ENCODE data around the gene MPC1L.

The MPC1L gene

DNA sequence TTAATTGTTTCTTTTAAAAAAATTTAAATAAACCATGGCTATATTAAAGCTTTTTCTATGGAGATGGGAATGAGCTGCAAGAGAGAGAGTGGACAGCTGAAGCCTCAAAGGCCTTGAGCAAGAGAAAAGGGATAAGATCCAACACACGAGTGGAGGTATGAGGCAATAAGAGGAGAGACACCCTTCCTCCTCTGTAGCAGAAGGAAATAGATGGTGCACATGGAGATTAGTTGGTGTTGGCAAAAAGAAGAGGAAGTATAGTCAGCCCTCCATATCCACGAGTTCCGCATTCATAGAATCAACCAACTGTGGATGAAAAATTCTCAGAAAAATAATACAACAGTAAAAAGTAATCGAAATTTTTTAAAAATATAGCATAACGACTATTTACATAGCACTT lies 20.9 kb downstream of the MPC1L start:
- no peak overlapping the region for H3K14ac ChIP-seq (ENCODE audit: low read length in 2 of 2)
- no peak overlapping the region for H3K27ac ChIP-seq (ENCODE audit: low read length, poor library complexity, severe bottlenecking)
- no peak overlapping the region for H4K8ac ChIP-seq (ENCODE audit: low read length)
- H3K9me3 ChIP-seq (ENCODE audit: control insufficient read depth, low read length) = no peaks in the 10 kb centered on the region
- H4K91ac ChIP-seq (ENCODE audit: low read length) = no peak overlapping the region
- no peak overlapping the region for H3K23ac ChIP-seq (ENCODE audit: low read length in 2 of 2)
- H3K4me1 ChIP-seq (ENCODE audit: control insufficient read depth, insufficient read depth, low read depth, low read length) = peaks cover 4% of the 10 kb centered on the region
- H3K18ac ChIP-seq (ENCODE audit: low read depth in 1 of 2, low read length in 2 of 2) = no peak overlapping the region
- H2BK120ac ChIP-seq (ENCODE audit: low read depth, low read length) = no peak overlapping the region
- peaks cover 0 to 10% of the 10 kb centered on the region in 2 experiments for H3K27me3 ChIP-seq (ENCODE audit: control insufficient read depth in 1 of 2, insufficient read depth in 1 of 2, low read length in 2 of 2)
- peak; percentile 36 for DNase-seq
- 100% methylated on average over 1 of the region's 5 CpGs for WGBS
- H3K4me3 ChIP-seq (ENCODE audit: insufficient read depth in 1 of 2, low read depth in 1 of 2, low read length in 2 of 2) = peak overlapping the region in 1 of 2 experiments; percentile 73
- H3K4ac ChIP-seq (ENCODE audit: low read depth in 1 of 2, low read length in 2 of 2) = no peak overlapping the region
- peaks cover 3 to 21% of the 10 kb centered on the region in 2 experiments for H3K36me3 ChIP-seq (ENCODE audit: control insufficient read depth in 1 of 2, insufficient read depth in 2 of 2, low read depth in 1 of 2, low read length in 2 of 2)
- H2AK5ac ChIP-seq (ENCODE audit: low read length, severe bottlenecking) = no peak overlapping the region
- H2BK5ac ChIP-seq (ENCODE audit: low read depth, low read length, poor library complexity, severe bottlenecking) = no peak overlapping the region
- H3K9ac ChIP-seq (ENCODE audit: low read length) = peak overlapping the region; percentile 85
- H3K4me2 ChIP-seq (ENCODE audit: low read length, poor library complexity, severe bottlenecking) = no peak overlapping the region
- no peak overlapping the region for H2BK15ac ChIP-seq (ENCODE audit: low read depth, poor library complexity, severe bottlenecking)
- no peak overlapping the region for H2AFZ ChIP-seq (ENCODE audit: low read depth, low read length)
- H2BK12ac ChIP-seq (ENCODE audit: low read length in 2 of 2) = no peak overlapping the region
- H3K79me1 ChIP-seq (replicated peaks; ENCODE audit: low read length, poor library complexity, severe bottlenecking) = peaks cover 4% of the 10 kb centered on the region

DNA sequence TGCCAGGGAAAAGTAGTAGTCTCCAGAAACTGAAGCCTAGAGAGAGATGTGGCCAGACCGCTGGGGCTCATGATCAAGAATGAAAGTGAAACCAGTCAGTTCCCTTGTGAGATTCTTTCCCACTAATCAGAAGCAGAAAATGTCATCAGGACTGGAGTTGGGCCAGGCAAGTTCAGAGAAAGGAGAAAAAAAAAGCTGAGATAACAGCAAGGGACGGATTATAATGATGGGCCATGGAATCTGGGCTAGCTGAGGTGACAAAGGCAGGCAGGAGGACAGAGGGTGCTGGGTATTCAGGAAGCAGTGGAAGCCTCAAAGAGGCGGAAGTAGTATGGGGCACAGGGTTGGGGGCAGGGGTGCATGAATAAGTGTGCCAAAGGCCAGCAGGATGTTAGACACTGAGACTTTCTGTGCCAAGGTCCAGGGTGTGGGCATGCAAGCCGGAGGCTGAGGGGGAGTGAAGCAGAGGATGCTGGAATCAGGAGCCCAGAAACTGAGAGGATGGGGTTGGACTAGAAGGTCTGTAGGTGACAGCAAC lies 21.7 kb downstream of the MPC1L start:
- Histone ChIP-seq H2AK5ac (ENCODE audit: low read length, severe bottlenecking) (no peak overlapping the region), H2BK12ac (ENCODE audit: low read length in 2 of 2) (peak overlapping the region in 1 of 2 experiments; percentile 18), H3K4me2 (ENCODE audit: low read length, poor library complexity, severe bottlenecking) (peak overlapping the region; percentile 61), H2AFZ (ENCODE audit: low read depth, low read length) (no peak overlapping the region), H2BK120ac (ENCODE audit: low read depth, low read length) (no peak overlapping the region), H3K36me3 (ENCODE audit: control insufficient read depth in 1 of 2, insufficient read depth in 2 of 2, low read depth in 1 of 2, low read length in 2 of 2) (peaks cover 3 to 14% of the 10 kb centered on the region in 2 experiments), H4K91ac (ENCODE audit: low read length) (peak overlapping the region; percentile 61), H3K9ac (ENCODE audit: low read length) (peak overlapping the region; percentile 85), H3K18ac (ENCODE audit: low read depth in 1 of 2, low read length in 2 of 2) (no peak overlapping the region), H3K14ac (ENCODE audit: low read length in 2 of 2) (peak overlapping the region in 1 of 2 experiments; percentile 15), H3K23ac (ENCODE audit: low read length in 2 of 2) (no peak overlapping the region), H4K8ac (ENCODE audit: low read length) (peak overlapping the region; percentile 49), H2BK5ac (ENCODE audit: low read depth, low read length, poor library complexity, severe bottlenecking) (no peak overlapping the region), H3K79me1 (replicated peaks; ENCODE audit: low read length, poor library complexity, severe bottlenecking) (peaks cover 2% of the 10 kb centered on the region), H3K9me3 (ENCODE audit: control insufficient read depth, low read length) (no peaks in the 10 kb centered on the region), H3K27me3 (ENCODE audit: control insufficient read depth in 1 of 2, insufficient read depth in 1 of 2, low read length in 2 of 2) (peaks cover 0 to 8% of the 10 kb centered on the region in 2 experiments), H3K4ac (ENCODE audit: low read depth in 1 of 2, low read length in 2 of 2) (no peak overlapping the region), H2BK15ac (ENCODE audit: low read depth, poor library complexity, severe bottlenecking) (no peak overlapping the region), H3K4me1 (ENCODE audit: control insufficient read depth, insufficient read depth, low read depth, low read length) (peaks cover 4% of the 10 kb centered on the region), H3K4me3 (ENCODE audit: insufficient read depth in 1 of 2, low read depth in 1 of 2, low read length in 2 of 2) (peak overlapping the region in 1 of 2 experiments; percentile 73), H3K27ac (ENCODE audit: low read length, poor library complexity, severe bottlenecking) (peak overlapping the region; percentile 69)
- DNase-seq = peak; percentile 79
- 63% methylated on average over 4 of the region's 4 CpGs for WGBS

DNA sequence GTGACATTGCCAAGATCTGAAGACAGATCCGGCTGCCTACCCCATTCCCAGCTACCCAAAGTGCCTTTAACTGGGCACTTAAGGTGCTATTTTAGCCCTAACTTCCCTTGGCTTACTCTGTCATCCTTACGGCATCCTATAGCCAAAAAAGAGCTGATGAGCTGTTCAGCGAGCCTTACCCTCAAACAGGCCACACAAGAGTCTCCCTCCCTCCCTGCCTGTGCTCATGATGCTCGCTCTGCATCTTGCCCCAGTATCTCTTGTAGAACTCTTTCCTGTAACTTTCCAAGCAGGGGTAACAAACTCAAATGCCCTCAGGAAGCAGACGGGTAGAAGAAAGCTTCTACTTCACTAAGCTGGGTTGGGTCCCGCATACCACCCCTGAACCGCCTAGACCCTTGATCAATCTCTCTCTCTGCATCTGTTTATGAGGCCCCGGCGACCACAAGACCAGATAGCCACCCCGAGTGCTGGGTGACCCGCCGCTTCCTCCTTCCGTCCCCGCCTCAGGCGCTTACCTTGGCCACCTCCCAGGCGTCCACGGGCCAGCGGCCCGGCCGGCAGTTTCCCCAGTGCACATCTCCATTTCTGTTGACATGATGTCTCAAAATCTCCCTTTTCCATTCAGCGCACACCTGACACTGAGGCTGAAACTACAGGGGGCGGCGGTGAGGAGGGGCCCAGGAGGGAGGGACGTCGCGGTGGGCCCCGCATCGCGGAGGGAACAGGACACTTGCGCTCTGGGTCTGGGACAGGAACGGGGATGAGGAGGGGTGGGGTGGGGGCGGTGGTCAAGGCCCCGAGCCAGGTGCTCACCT lies 23.5 kb downstream of the MPC1L start:
- H3K36me3 ChIP-seq (ENCODE audit: control insufficient read depth in 1 of 2, insufficient read depth in 2 of 2, low read depth in 1 of 2, low read length in 2 of 2) = peaks cover 3 to 11% of the 10 kb centered on the region in 2 experiments
- peak overlapping the region in 1 of 2 experiments; percentile 46 for H3K18ac ChIP-seq (ENCODE audit: low read depth in 1 of 2, low read length in 2 of 2)
- H3K4me2 ChIP-seq (ENCODE audit: low read length, poor library complexity, severe bottlenecking) = peak overlapping the region; percentile 68
- H3K23ac ChIP-seq (ENCODE audit: low read length in 2 of 2) = peak overlapping the region in 1 of 2 experiments; percentile 87
- peak overlapping the region; percentile 54 for H3K27ac ChIP-seq (ENCODE audit: low read length, poor library complexity, severe bottlenecking)
- H3K14ac ChIP-seq (ENCODE audit: low read length in 2 of 2) = no peak overlapping the region
- peak overlapping the region; percentile 49 for H2BK120ac ChIP-seq (ENCODE audit: low read depth, low read length)
- peak overlapping the region; percentile 87 for H3K9ac ChIP-seq (ENCODE audit: low read length)
- no peak overlapping the region for H2AK5ac ChIP-seq (ENCODE audit: low read length, severe bottlenecking)
- no peak overlapping the region for H2AFZ ChIP-seq (ENCODE audit: low read depth, low read length)
- H2BK12ac ChIP-seq (ENCODE audit: low read length in 2 of 2) = no peak overlapping the region
- H4K91ac ChIP-seq (ENCODE audit: low read length) = peak overlapping the region; percentile 27
- peak overlapping the region in 1 of 2 experiments; percentile 47 for H3K4ac ChIP-seq (ENCODE audit: low read depth in 1 of 2, low read length in 2 of 2)
- H3K79me1 ChIP-seq (replicated peaks; ENCODE audit: low read length, poor library complexity, severe bottlenecking) = peaks cover 1% of the 10 kb centered on the region
- H3K27me3 ChIP-seq (ENCODE audit: control insufficient read depth in 1 of 2, insufficient read depth in 1 of 2, low read length in 2 of 2) = peaks cover 0 to 16% of the 10 kb centered on the region in 2 experiments
- H3K4me1 ChIP-seq (ENCODE audit: control insufficient read depth, insufficient read depth, low read depth, low read length) = peaks cover 4% of the 10 kb centered on the region
- H4K8ac ChIP-seq (ENCODE audit: low read length) = peak overlapping the region; percentile 23
- peak overlapping the region; percentile 85 to 90 for H3K4me3 ChIP-seq (ENCODE audit: insufficient read depth in 1 of 2, low read depth in 1 of 2, low read length in 2 of 2)
- WGBS = 7% methylated on average over 12 of the region's 33 CpGs
- no peak overlapping the region for H2BK15ac ChIP-seq (ENCODE audit: low read depth, poor library complexity, severe bottlenecking)
- no peak overlapping the region for H2BK5ac ChIP-seq (ENCODE audit: low read depth, low read length, poor library complexity, severe bottlenecking)
- no peaks in the 10 kb centered on the region for H3K9me3 ChIP-seq (ENCODE audit: control insufficient read depth, low read length)
- peak; percentile 31 for DNase-seq
